Esophagus muscularis mucosa (tissue), 4 donors: ENCODE results near the gene MRTFA.

Experiments
- EP300 ChIP-seq: sonication (generic); formaldehyde crosslinking; IDR thresholded peaks from one replicate; pipeline ENCODE4 v1.6.1; 2017; ENCODE audit warnings: antibody characterized with exemption
- POLR2A ChIP-seq: fragments of 450-650 bp; IDR thresholded peaks from one replicate; pipeline ENCODE4 v1.6.1; 2017; ENCODE audit warnings: antibody characterized with exemption, moderate library complexity, mild to moderate bottlenecking, low read depth
- POLR2AphosphoS5 ChIP-seq, 2 donors: sonication (generic); formaldehyde crosslinking; IDR thresholded peaks; one replicate each; pipeline ENCODE4 v1.6.1; 2017; ENCODE audit warnings: antibody characterized with exemption in 2 of 2
- TF ChIP-seq, protein P1 (sequence below), 3 experiments: fragments of 200-600 bp in 2 of 3; fragments of 450-650 bp in 1 of 3; sonication (generic) in 2 of 3; IDR thresholded peaks; one replicate each; pipeline ENCODE4 v1.5.1; 2017 to 2019; ENCODE audit warnings: antibody characterized with exemption in 3 of 3, mild to moderate bottlenecking in 2 of 3, moderate library complexity in 1 of 3

- TF ChIP-seq, protein P1, sequence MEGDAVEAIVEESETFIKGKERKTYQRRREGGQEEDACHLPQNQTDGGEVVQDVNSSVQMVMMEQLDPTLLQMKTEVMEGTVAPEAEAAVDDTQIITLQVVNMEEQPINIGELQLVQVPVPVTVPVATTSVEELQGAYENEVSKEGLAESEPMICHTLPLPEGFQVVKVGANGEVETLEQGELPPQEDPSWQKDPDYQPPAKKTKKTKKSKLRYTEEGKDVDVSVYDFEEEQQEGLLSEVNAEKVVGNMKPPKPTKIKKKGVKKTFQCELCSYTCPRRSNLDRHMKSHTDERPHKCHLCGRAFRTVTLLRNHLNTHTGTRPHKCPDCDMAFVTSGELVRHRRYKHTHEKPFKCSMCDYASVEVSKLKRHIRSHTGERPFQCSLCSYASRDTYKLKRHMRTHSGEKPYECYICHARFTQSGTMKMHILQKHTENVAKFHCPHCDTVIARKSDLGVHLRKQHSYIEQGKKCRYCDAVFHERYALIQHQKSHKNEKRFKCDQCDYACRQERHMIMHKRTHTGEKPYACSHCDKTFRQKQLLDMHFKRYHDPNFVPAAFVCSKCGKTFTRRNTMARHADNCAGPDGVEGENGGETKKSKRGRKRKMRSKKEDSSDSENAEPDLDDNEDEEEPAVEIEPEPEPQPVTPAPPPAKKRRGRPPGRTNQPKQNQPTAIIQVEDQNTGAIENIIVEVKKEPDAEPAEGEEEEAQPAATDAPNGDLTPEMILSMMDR (IDR thresholded peaks at IDR 0.05), result no peak
- TF ChIP-seq EP300 (no peak), POLR2A (no peak), POLR2AphosphoS5 (IDR thresholded peaks at IDR 0.05) (no peak)
Observed at GRCh38 chr22:40673017-40673416, 36.5 kb upstream of the MRTFA start.
